UCSD-AML1 (cell line): ENCODE data around the gene PARD3B.

ENCODE experiments used
- DNase-seq: peaks from one replicate; lab custom pipeline; 2025; ENCODE audit not compliant: unreplicated experiment; lab: John Stamatoyannopoulos, UW

Gene PARD3B

DNA sequence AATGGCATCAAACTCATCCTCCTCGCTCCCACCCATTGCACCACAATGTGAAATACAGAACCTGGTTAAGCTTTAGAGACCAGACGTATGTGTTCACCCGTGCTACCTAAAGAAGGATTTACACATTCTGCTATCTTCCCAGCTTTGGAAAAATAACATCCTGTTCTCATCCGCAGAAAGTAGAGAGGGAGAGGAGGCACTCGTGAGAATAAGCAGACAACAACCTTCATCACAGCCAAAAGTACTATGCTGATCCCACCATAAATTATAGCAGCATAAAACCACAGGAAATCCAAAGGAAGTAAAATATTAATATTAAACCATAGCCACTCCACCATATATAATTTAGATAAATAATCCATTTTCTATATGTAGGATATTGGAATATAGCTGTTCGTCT, 1025.4 kb downstream of the PARD3B start:
- no peak for DNase-seq

DNA sequence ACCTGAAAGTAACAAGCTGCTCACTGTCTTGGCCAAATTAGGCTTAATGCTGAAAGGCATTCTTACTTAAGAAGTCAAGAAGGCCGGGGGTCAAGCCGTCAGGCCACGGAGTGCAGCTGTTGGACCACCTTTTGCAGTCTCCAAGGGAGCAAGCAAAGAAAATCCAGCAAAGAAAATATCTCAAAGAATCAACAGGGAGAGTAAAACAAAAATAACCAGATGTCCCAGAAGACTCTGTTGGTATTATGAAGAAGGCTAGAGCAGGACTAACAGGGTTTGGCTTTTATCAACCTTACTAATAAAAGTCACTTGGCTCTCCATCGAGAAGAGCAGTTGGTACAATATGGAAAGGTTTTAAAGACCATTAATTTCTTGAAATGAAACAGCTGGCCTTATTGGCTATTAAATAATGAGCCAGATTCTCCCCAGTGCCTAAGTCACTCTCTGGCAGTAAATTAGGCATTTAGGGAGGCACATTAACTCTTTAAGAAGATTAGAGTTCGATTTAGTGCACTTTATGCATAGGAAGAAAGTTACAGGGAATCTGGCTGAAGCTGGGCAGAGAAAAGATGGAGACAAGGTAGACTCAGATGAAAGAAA, 1026.2 kb downstream of the PARD3B start:
- DNase-seq = no peak

GRCh38 chr2:205574001-205574400, 1028.7 kb downstream of the PARD3B start:
- no peak for DNase-seq

DNA sequence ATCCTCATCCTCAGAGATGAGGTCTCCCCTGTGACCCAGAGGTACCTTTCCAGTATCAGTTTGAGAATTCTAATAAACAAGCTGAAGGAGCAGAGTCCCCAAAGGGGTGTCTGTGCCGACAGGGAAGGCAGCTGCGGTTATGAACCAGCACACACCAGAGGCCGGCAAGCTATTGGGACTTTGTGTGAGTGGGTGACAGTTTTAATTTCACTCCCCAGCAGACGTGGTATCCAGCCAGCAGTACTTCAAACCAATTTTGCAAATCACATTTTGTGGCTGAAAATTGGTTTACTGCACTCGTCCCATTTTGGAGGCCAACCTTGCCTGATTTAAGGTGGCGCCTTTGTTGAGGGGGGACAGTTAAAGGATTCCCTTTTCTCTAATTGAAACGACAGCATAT, 1034.1 kb downstream of the PARD3B start:
- DNase-seq = no peak

DNA sequence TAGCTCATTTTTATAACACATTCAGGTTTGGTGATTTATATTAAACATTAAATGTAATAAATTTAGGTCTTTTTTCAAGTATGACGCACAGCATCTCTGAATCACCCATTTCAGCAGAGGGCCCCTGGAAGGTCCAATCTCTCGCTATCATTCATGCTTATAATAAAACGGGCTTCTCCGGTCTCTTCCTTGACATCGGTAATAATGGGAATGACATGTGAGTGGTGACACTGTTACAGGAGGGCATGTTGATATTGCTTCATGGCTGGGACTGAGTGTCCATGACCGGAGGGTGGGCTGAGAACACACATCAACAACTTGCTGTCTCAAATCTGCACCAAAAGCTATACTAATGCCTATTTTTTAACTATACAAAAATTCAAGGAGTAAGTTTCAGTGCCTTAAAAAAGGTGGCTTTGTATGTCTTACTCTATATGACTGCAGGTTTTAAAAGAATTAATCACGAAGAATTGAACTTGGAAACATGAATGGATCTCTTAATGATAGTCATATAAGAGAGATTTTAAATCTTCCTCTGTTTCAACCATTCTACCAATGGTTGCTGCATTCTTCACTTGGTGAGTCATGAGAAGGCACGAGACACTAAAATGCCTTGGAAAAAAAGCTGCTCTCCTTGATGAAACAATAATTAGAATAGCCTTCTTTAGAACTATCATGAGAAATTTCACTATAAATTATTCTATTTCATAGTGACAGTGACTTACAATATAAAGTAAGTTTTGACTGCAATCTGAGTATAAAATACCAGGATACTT, 1035.1 kb downstream of the PARD3B start:
- DNase-seq = no peak

DNA sequence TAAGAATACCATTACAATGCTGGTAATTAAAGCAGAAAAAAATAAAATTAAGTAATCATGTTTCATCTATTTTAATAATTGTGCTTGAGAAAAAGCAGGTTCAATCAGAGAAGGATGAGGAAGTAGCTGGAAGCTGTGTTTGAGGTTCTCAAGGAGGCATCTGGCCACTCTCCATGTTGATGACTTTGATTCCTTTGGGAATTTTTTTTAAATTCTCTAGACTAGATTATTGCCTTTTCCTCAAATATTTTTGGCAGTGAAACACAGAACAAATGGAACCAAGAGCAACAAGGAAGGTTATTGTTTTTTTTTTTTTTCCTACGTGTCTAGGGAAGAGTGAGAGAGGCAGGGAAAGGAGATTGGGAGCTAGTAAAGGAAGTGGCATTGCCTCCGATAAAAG, 1037.1 kb downstream of the PARD3B start:
- DNase-seq = no peak

GRCh38 chr2:205585449-205586383, 1040.4 kb downstream of the PARD3B start:
- DNase-seq = no peak

DNA sequence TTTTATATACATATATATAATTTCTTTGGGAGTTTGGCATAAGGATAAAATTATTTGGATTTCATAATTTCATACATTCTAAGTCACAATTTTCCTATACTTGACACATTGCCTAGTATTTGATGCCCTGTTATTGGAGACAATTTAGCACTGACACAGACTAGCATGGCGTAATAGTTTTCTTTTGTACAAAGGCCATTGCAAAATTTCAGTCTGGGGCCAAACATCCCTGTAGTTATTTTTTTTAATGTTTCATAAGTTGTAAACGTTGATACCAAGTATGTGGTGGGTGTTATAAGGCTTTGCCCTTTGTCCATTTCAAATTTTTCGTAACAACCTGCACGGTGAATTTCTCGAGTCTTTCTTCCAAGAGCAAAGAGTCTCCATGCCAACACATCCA, 1041.4 kb downstream of the PARD3B start:
- DNase-seq = no peak

GRCh38 chr2:205589479-205589878, 1044.2 kb downstream of the PARD3B start:
- DNase-seq = no peak

DNA sequence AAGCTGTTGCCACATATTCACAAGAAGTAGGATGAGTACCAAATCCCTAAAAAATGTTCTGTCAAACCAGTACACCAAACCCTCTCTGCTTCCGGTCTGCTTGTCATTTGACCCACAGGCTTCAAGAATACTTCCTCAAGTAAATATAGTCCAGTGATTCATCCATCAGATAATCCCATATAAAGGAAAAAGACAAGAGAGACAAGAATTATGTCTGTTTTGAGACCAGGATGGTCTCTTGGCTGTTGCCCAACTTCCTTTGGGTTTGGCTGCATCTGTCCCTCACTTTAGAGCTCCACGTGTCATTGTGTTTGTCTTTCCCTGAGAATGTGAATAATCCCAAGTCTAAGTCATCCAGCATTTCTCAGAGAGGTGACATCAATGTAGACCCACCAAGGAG, 1045.5 kb downstream of the PARD3B start:
- DNase-seq = no peak

DNA sequence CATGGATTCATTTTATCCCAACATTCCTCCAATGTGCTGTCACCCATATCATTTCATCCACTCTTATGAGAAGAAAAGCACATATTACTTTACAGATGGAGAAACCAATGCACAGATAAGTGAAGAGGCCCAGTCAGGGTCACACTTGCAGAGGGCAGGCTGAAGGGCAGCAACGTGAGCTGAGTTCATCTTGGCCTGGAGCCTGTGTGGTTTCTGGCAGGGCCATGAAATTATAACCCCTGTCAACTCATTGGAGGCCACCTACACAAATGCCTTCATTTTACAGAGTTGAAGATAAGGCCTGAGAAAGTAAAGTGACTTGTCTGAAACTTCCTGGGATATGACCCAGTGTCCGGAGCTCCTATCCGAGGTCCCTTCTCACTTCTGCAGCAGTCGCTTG, 1048.6 kb downstream of the PARD3B start:
- no peak for DNase-seq

DNA sequence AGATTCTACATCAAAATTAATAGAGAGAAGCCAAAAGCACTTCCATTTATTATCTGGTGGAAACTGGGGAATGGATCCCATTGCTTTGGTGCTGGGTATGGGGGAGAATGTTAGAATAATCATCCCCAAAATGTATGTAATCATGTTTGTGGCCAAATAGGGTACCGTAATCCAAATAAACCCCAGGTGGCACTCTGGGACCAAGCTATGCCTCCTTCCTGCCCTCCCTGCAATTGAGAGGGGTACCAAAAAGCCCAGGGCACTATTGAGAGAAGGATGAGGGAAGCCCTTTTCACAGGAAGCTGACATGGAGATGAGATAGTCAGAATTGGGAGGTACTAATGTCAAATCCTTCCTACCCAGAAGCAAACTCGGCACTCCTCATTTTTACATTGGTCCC, 1051.3 kb downstream of the PARD3B start:
- no peak for DNase-seq

DNA sequence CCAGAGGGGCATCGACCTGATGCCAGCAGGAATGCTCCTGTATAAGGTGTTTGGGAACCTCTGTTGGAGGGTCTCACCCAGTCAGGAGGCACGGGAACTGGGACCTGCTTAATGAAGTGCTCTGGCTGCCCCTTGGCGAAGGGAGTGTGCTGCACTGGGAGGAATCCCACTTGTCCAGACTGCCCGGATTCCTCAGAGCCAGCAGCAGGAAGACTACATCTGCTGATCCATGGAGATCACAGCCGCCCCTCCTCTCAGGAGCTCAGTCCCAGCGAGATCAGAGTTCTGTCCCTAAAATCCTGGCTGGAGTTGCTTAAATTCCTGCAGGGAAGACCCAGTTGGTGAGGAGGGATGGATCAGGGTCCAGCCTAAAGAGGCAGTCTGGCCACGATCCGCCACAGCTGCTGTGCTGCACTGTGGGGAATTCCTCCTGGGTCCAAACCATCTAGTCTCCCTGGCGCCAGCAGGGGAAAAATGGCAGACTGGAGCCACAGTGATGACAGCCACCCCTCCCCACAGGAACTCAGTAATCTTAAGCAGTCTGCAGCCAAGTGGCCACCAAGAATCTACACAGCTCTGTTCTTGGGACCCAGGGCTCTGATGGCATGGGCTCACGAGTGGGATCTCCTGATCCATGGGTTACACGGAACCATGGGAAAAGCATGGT, 1060.5 kb downstream of the PARD3B start:
- no peak for DNase-seq

DNA sequence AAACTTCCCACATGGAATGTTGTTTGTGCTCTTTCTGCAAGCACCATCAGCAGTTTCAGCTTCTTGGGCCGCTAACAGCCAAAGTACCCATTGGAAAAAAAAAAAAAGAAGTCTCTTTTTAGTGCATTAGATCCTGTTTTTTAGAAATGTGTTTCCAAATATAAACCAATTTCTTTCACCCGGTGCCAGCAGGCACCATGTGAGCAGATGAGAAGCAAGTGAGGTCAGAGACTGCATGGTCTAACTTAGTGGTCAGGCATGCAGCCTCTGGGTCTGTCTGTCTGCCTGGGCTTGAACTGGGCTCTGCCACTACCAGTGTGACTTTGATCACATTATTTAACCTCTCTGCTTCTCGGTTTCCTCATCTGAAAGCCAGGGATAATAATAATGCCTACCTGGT, 1061.9 kb downstream of the PARD3B start:
- DNase-seq = no peak

GRCh38 chr2:205609113-205609512, 1063.8 kb downstream of the PARD3B start:
- DNase-seq = no peak

DNA sequence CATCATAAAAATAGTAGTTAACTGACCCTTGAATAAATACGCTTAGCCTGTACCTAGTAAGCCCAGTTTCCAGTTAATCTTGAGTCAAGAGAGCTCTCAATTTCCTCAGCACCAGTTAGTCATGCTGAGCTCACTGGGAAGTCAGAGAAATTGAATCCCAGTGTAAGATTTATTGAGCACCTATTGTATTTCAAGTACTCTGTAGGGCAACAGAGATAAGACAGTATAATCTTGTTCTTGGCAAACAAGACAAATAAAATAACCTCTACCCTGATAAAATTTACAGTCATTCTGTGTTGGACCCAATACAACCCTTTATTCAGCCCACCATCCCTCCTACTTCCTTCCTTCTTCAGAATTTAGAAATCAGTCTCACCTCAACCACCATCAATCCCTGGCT, 1065.2 kb downstream of the PARD3B start:
- DNase-seq = no peak

GRCh38 chr2:205612636-205613035, 1067.4 kb downstream of the PARD3B start:
- peak; percentile 25 for DNase-seq

- no peak for DNase-seq
Observed at GRCh38 chr2:205613970-205614559, 1068.8 kb downstream of the PARD3B start.

GRCh38 chr2:205614965-205615364, 1069.7 kb downstream of the PARD3B start:
- no peak for DNase-seq

DNA sequence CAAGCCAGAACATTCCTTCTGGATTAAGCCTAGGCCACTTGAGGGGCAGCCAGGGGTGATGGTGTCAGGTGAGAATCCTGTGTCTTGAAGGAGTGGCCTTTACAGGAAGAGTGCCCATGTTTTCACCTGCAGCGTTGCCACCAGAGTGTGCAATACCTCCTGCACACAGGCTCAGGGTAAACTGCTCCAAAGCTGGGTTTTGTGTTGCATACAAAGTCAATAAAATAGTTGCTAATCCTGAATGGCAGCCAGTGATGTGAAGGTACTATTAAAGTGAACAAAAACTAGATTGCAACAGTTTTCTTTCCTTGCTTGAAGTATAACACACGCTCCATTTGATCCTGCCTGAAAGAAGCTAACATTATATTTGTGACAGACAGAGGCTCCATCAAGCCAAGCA, 1072.6 kb downstream of the PARD3B start:
- no peak for DNase-seq

DNA sequence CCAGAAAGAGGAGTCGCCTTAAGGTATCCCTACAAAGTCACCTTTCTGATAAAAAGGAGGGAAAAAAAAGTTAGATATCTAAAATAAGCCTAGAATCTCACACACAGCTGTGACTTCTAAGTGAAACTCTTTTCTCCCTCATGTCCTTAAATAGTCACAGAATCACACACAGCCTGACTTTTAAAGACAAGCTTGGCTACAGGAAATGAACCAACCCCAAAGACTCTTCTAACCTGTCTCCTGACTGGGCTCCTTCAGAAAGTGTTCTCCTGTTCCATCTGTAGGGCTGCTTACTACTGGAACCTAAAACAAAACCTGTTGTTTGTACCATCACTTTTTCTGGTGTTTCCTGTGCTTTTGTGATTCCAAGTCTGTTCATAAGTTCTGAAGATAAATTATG, 1074.3 kb downstream of the PARD3B start:
- DNase-seq = no peak
